ENCODE data around the gene TGFB1I1.
"Not testable (repeated sequence)": the region's sequence is repeated elsewhere in the genome, so short reads cannot be mapped to it uniquely, and the experiment has no call there.

The TGFB1I1 gene

GRCh38 chr16:31471875-31472708 lies at the start of gene TGFB1I1:
TSS of gene TGFB1I1 (plus strand) at chr16:31472152. CDS start at chr16:31472189, 37 bp downstream.
- in situ Hi-C loops (cut with MboI; ENCODE audit: low sequenced_read_pairs), result loop anchor here (25.0 kb wide), 2 partner anchors 390 to 485 kb away; partner anchors contain the start of genes HSD3B7 and ZNF267

DNA sequence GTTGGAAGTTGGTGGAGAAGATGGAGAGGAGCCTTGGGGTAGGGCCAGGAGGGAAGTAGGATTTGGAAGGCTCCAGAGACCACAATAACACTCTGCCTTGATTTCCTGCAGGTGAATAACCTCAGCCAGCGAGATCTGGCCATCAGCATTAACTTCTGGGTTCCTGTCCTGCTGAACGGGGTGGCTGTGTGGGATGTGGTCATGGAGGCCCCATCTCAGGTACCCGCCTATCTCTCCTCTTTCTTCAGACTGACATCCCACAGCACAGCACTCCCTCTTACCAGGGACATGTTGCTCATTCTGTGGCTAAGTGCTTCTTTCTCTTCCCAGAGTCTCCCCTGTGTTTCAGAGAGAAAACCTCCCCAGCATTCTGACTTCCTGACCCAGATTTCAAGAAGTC lies 48.7 kb upstream of the TGFB1I1 start:
- in situ Hi-C loops (cut with MboI; ENCODE audit: low sequenced_read_pairs), result no loop called here

DNA sequence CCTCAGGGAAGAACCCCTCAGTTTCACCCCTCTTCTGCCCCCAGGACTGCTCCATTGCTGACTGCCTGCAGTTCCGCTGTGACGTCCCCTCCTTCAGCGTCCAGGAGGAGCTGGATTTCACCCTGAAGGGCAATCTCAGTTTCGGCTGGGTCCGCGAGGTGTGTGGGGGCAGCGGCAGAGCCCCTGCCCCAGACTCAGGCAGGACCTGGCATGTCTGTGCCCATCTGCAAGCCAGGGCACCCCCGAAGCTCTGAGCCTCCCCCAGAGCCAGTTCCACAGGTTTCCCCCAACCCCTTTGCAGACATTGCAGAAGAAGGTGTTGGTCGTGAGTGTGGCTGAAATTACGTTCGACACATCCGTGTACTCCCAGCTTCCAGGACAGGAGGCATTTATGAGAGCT lies 48.2 kb upstream of the TGFB1I1 start:
- in situ Hi-C loops (cut with MboI; ENCODE audit: low sequenced_read_pairs), result no loop called here

DNA sequence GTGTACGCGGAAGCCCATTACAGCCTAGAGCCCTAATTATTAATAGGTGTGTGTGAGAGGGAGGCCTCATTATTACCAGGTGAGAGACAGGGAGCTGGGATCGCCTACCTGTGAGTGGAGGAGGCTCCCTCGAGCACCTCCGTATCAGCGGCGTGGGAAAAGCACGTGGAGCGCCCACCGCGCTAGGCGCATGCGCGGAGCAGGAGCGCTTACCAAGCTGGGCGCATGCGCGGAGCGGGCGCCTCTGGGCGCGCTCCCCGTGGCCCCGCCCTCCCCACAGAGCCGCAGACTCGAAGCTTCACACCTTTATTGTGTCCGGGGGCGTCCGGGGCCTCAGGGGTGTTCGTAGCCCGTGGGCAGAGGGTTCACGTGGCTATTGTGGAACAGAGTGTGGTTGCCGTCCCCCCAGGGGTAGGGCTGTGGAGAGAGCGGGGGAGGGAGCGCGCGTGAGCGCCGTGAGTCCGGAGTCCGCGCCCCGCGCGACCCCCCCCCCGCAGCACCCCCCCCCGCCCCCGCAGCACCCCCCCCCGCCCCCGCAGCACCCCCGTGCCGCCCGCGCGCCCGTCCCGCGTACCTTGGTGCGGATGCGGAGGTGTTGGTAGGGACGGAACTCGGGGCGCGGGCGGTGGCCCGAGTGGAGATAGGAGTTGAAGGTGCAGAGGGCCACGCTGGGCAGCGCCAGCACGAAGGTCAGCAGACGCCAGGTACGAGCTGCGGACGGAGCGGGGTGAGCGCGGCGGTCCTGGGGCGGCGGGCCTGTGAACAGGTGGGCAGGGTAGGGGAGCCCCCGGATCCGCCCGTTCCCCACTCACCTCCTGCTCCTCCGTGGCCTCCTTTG lies 44.3 kb upstream of the TGFB1I1 start:
- in situ Hi-C loops (cut with MboI; ENCODE audit: low sequenced_read_pairs), result no loop called here

DNA sequence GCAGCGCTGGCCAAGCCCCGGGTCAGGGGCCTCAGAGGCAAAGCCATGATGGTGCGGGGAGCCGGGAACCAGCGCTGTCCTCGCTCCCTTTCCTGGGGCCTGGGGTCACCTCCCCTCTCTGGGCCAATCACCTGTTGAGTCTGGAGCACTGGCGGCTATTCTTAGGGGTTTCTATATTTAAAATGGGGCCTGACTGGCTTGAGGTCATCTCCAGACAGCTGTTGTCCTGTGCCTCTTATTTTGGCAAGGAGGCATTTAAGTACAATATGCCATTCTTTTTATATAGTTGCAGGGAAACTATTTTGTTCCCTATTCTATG lies 43.7 kb upstream of the TGFB1I1 start, which contains the start of gene COX6A2:
COX6A2 (minus strand) TSS at position 82 of the 319 bp plus-strand sequence; CDS start at position 47, 35 bp downstream.
- in situ Hi-C loops (cut with MboI; ENCODE audit: low sequenced_read_pairs), result no loop called here

GRCh38 chr16:31428638-31429247 lies 43.2 kb upstream of the TGFB1I1 start:
- in situ Hi-C loops (cut with MboI; ENCODE audit: low sequenced_read_pairs), result no loop called here

DNA sequence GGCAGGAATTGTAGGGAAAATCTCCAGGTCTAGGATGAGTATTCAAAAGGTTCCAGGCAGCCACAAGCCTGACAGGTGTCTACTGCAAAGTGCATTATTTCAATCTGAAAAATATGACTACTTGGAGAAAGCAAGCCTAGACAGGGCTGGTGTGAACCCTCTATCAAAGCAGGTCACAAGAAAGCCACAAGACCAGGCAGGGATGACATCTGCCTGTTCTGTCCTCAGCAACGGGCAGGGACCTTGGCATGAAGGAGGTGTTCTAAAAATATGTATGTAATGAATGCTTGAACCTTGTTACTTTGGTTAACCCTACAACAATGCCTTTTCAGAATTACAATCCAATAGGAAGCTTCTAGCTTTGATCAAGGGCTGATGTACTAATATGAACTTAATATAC lies 42.6 kb upstream of the TGFB1I1 start:
- in situ Hi-C loops (cut with MboI; ENCODE audit: low sequenced_read_pairs), result no loop called here

DNA sequence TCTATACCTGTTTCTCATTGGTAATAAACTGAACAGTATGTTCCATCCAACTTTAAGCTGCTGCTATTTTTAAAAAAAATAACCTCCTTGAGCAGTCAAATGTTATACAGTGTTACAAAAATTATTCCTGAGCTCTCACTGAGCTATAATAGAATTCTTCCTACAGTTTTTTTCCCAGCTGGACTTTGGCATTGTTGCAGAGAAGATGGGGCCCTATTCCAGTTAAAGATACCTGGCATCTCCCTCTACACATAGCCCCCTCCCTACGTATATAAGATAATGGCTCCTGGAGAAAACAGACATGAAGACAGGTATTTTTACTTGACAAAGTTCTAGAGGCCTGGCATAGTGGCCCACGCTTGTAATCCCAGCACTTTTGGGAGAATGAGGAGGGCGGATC lies 42.2 kb upstream of the TGFB1I1 start:
- in situ Hi-C loops (cut with MboI; ENCODE audit: low sequenced_read_pairs), result no loop called here

GRCh38 chr16:31430380-31431052 lies 41.4 kb upstream of the TGFB1I1 start:
- in situ Hi-C loops (cut with MboI; ENCODE audit: low sequenced_read_pairs), result no loop called here

DNA sequence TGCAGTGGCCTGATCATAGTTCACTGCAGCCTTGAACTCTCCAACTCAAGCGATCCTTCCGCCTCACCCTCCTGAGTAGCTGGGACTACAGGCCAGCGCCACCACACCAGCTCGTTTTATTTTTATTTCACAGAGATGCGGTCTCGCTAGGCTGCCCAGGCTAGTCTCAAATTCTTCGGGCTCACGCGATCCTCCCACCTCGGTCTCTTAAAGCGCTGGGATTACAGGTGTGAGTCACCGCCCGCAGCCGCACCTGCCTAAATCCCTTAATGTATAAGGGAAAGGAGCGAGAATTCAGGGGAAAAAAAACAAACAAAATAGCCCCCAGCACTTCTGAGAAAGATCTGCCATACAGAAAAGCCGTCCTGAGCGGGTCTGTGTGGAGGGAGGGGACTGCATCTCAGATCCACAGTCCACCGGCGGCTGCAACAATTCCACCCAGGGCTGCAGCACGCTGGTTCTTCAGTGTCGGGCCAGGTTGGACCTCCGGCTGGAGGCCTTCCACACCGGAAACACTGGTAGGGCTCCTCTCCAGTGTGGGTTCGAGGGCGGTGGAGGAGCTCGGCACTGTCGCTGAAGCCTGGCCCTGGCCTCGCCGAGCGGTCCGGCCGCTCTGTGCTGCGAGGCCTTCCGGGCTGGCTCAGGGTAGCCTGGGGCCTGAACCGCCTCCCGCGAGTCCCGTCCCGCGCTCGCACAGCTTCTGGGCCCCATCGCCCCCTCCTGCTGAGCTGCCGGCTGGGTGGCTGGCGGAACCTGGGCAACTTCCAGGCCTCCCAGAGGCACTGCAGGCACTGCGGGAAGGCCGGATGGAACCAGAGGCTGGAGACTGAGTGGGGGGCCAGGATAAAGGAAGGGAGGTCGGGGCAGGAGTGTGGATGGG lies 36.4 kb upstream of the TGFB1I1 start:
- in situ Hi-C loops (cut with MboI; ENCODE audit: low sequenced_read_pairs), result no loop called here

DNA sequence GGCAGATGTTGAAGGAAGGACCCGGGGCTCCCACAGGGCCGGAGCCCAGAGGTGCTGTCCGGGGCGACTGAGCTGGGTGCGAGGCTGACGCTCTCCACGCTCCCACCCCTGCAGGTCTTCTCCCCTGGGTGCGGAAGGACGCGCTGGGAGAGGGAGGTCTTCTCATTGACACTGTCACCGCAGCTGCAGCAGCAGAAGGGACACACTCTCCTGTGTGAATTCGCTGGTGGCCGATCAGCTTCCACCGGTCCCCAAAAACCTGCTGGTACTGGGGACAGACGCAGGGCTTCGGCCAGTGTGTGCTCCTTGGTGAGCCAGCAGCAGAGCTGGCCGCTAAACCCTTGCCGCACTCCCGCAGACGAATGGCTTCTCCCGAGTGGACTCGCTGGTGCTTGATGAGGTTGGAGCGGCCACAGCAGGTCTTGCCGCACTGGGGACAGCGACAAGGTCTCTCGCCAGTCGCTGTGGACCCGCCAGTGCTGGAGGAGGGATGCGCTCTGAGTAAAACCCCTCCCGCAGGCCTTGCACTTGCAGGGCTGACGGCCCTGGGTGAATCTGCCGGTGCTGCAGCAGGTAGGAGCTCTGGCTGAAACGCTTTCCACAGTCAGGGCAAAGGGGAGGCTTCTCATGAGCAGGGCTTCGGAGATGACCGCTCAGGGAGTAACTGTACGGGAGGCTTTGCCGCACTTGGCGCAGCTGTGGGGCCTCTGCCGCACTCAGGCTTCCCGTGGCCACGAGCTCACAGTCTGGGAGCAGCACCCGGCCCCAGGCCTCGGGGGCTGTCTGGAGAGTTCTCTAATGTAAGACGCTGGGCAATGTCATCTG lies 35.5 kb upstream of the TGFB1I1 start:
- in situ Hi-C loops (cut with MboI; ENCODE audit: low sequenced_read_pairs), result no loop called here

DNA sequence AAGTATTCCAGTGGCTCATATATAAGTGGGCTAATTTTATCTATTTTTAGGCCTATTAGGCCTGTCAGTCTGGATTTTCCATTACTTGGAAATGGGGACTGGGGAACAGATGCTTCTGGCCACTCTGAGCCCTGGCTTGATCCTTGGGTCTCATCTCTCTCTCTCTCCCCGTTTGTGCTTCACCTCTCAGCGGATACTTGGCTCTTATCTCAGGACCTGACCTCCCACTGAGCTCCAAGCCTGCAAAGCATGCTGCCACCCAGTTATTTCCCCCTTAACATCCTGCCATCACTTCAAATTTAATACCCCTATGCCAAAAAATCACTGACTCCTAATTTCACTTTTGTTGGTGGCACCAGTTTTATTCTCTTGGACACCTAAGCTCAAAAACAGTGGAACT lies 33.5 kb upstream of the TGFB1I1 start:
- in situ Hi-C loops (cut with MboI; ENCODE audit: low sequenced_read_pairs), result no loop called here

- in situ Hi-C loops (cut with MboI; ENCODE audit: low sequenced_read_pairs), result not testable (repeated sequence)
Observed at GRCh38 chr16:31439023-31439422, 32.9 kb upstream of the TGFB1I1 start.

- in situ Hi-C loops (cut with MboI; ENCODE audit: low sequenced_read_pairs), result no loop called here
Observed at GRCh38 chr16:31439519-31439918, 32.4 kb upstream of the TGFB1I1 start.

GRCh38 chr16:31440516-31441184 lies 31.3 kb upstream of the TGFB1I1 start:
- in situ Hi-C loops (cut with MboI; ENCODE audit: low sequenced_read_pairs), result no loop called here

DNA sequence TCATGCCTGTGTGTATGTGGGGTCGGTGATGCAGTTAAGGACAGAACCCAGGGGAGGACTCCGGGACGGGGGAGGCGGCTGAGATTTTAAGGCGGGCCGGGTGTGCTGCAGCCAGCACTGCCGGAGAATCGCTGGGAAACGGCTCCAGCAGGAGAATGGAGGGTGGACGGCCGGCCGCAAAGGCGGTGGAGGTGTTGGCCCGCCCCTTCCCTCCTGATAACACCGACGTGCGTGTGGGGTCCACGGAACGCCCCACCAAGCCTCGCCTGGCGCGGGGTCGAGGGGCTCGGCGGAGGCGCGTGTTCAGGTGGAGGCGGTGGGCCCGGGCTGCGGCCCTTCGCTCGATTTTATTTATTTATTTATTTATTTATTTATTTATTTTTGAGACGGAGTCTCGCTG lies 30.0 kb upstream of the TGFB1I1 start:
- in situ Hi-C loops (cut with MboI; ENCODE audit: low sequenced_read_pairs), result no loop called here

- in situ Hi-C loops (cut with MboI; ENCODE audit: low sequenced_read_pairs), result not testable (repeated sequence)
Observed at GRCh38 chr16:31445931-31446330, 26.0 kb upstream of the TGFB1I1 start.

GRCh38 chr16:31451201-31451600 lies 20.8 kb upstream of the TGFB1I1 start:
- in situ Hi-C loops (cut with MboI; ENCODE audit: low sequenced_read_pairs), result loop anchor here (25.0 kb wide), 2 partner anchors 411 to 464 kb away; partner anchors contain the start of genes HSD3B7 and ZNF267

Data from HL-60/S4 treated with phorbol 12-myristate 13-acetate at 8.2 ng/mL for 4 days and 3 days (cell line).